GM19351 (cell line): ENCODE measurements around the gene MTURN.
"Not testable (repeated sequence)": the region's sequence is repeated elsewhere in the genome, so short reads cannot be mapped to it uniquely, and the experiment has no call there.

ENCODE experiments used
- ATAC-seq: cut with Tn5 transposase; IDR thresholded peaks from one replicate; pipeline ENCODE4 v1.9.1; 2021; ENCODE audit warnings: mild to moderate bottlenecking, moderate library complexity; ENCODE audit not compliant: unreplicated experiment

The MTURN gene

GRCh38 chr7:30134611-30135300 is at the start of gene MTURN:
Gene MTURN (plus strand): TSS chr7:30134986. CDS start chr7:30135137, 151 bp downstream.
- ATAC-seq = peak; percentile 86

- no peak for ATAC-seq
Measured at GRCh38 chr7:30086529-30086928, 48.3 kb upstream of the MTURN start.

GRCh38 chr7:30087371-30087770 is 47.4 kb upstream of the MTURN start:
- no peak for ATAC-seq

- no peak for ATAC-seq
Measured at GRCh38 chr7:30088362-30088761, 46.4 kb upstream of the MTURN start.

GRCh38 chr7:30090111-30090510 is 44.7 kb upstream of the MTURN start:
- no peak for ATAC-seq

- no peak for ATAC-seq
Measured at GRCh38 chr7:30091491-30091912, 43.3 kb upstream of the MTURN start.

- ATAC-seq = no peak
Measured at GRCh38 chr7:30091987-30092386, 42.8 kb upstream of the MTURN start.

GRCh38 chr7:30093420-30093952 is 41.3 kb upstream of the MTURN start:
- ATAC-seq = no peak

- ATAC-seq = not testable (repeated sequence)
Measured at GRCh38 chr7:30098599-30098998, 36.2 kb upstream of the MTURN start.

GRCh38 chr7:30102281-30102680 is 32.5 kb upstream of the MTURN start:
- no peak for ATAC-seq

GRCh38 chr7:30104157-30104556 is 30.6 kb upstream of the MTURN start:
- no peak for ATAC-seq

- ATAC-seq = no peak
Measured at GRCh38 chr7:30112103-30112713, 22.6 kb upstream of the MTURN start.

- ATAC-seq = no peak
Measured at GRCh38 chr7:30113144-30113543, 21.6 kb upstream of the MTURN start.

GRCh38 chr7:30114536-30115238 is 20.1 kb upstream of the MTURN start:
- ATAC-seq = no peak

- no peak for ATAC-seq
Measured at GRCh38 chr7:30115709-30116297, 19.0 kb upstream of the MTURN start.

GRCh38 chr7:30116771-30117170 is 18.0 kb upstream of the MTURN start:
- no peak for ATAC-seq

GRCh38 chr7:30117896-30118295 is 16.9 kb upstream of the MTURN start:
- no peak for ATAC-seq

GRCh38 chr7:30119890-30120577 is 14.8 kb upstream of the MTURN start:
- no peak for ATAC-seq

- ATAC-seq = no peak
Measured at GRCh38 chr7:30133736-30134610, 813 bp upstream of the MTURN start.
